Loucy (cell line): ENCODE results near the gene RORB.

Source experiments
- H2AFZ ChIP-seq: fragments of 200-600 bp; sonication (generic); 2 replicates; pipeline ENCODE4 v1.6.0; 2016; ENCODE audit warnings: antibody characterized with exemption, mild to moderate bottlenecking, low read length, moderate library complexity
- H3F3A ChIP-seq: fragments of 200-600 bp; 2 replicates; pipeline ENCODE4 v1.6.0; 2016; ENCODE audit warnings: antibody characterized with exemption, low read depth, mild to moderate bottlenecking
- H3K27me3 ChIP-seq: fragments of 200-600 bp; sonication (generic); 2 replicates; pipeline ENCODE4 v1.6.1; 2014; ENCODE audit warnings: low read length, mild to moderate bottlenecking; ENCODE audit not compliant: insufficient read depth, poor library complexity, severe bottlenecking
- H3K36me3 ChIP-seq: fragments of 200-600 bp; sonication (generic); 2 replicates; pipeline ENCODE4 v1.6.1; 2016; ENCODE audit warnings: low read length; ENCODE audit not compliant: insufficient read depth
- H3K4me1 ChIP-seq: fragments of 200-600 bp; sonication (generic); 2 replicates; pipeline ENCODE4 v1.5.1; 2014; ENCODE audit warnings: low read length, mild to moderate bottlenecking; ENCODE audit not compliant: insufficient read depth, poor library complexity, severe bottlenecking
- H3K4me2 ChIP-seq: fragments of 200-600 bp; sonication (generic); 2 replicates; pipeline ENCODE4 v1.6.0; 2014; ENCODE audit warnings: antibody characterized with exemption, low read length, low read depth, mild to moderate bottlenecking; ENCODE audit not compliant: poor library complexity, severe bottlenecking
- H3K4me3 ChIP-seq: fragments of 200-600 bp; sonication (generic); 2 replicates; pipeline ENCODE4 v1.5.1; 2014; ENCODE audit warnings: low read length, mild to moderate bottlenecking, mixed read lengths; ENCODE audit not compliant: poor library complexity, severe bottlenecking
- H3K79me2 ChIP-seq: fragments of 200-600 bp; sonication (generic); 2 replicates; pipeline ENCODE4 v1.6.1; 2014; ENCODE audit warnings: low read length; ENCODE audit not compliant: insufficient read depth
- H3K9ac ChIP-seq: fragments of 200-600 bp; sonication (generic); 2 replicates; pipeline ENCODE4 v1.6.0; 2014; ENCODE audit warnings: mild to moderate bottlenecking, low read depth, low read length, moderate library complexity; ENCODE audit not compliant: poor library complexity, severe bottlenecking
- H3K9me2 ChIP-seq: fragments of 200-600 bp; sonication (generic); replicated peaks from 2 replicates; pipeline ENCODE4 v1.6.1; 2016; ENCODE audit warnings: low read depth, low read length, mixed read lengths
- H3K9me3 ChIP-seq: fragments of 200-600 bp; sonication (generic); 2 replicates; pipeline ENCODE4 v1.6.1; 2014; ENCODE audit warnings: mild to moderate bottlenecking, antibody characterized with exemption, low read length, low read depth; ENCODE audit not compliant: insufficient read depth
- H4K20me1 ChIP-seq: fragments of 200-600 bp; sonication (generic); 2 replicates; pipeline ENCODE4 v1.6.0; 2014; ENCODE audit warnings: antibody characterized with exemption, low read length, mild to moderate bottlenecking; ENCODE audit not compliant: insufficient read depth, poor library complexity, severe bottlenecking
- CTCF ChIP-seq: fragments of 200-600 bp; sonication (generic); conservative IDR thresholded peaks from 2 replicates; pipeline ENCODE4 v1.5.1; 2014; ENCODE audit warnings: mild to moderate bottlenecking, antibody characterized with exemption, low read length
- EZH2phosphoT487 ChIP-seq: fragments of 200-600 bp; IDR thresholded peaks from 2 replicates; pipeline ENCODE4 v1.6.1; 2018; ENCODE audit warnings: antibody characterized with exemption, mild to moderate bottlenecking, moderate library complexity, borderline replicate concordance

Gene RORB

GRCh38 chr9:74521009-74521408 is 23.9 kb downstream of the RORB start:
- Histone ChIP-seq H3K4me3 (no peak overlapping the region), H3K9ac (no peak overlapping the region), H3K36me3 (no peaks in the 10 kb centered on the region), H3K27me3 (no peaks in the 10 kb centered on the region), H3K4me1 (no peaks in the 10 kb centered on the region), H2AFZ (no peak overlapping the region), H3K9me2 (no peaks in the 10 kb centered on the region), H3K79me2 (no peaks in the 10 kb centered on the region), H4K20me1 (no peaks in the 10 kb centered on the region), H3K9me3 (no peaks in the 10 kb centered on the region), H3F3A (no peaks in the 10 kb centered on the region), H3K4me2 (no peak overlapping the region)
- no peak for TF ChIP-seq EZH2phosphoT487
- TF ChIP-seq CTCF, result no peak

- Histone ChIP-seq H3K4me2 (no peak overlapping the region), H3F3A (no peaks in the 10 kb centered on the region), H3K79me2 (no peaks in the 10 kb centered on the region), H2AFZ (no peak overlapping the region), H3K27me3 (no peaks in the 10 kb centered on the region), H3K9me2 (no peaks in the 10 kb centered on the region), H3K4me1 (no peaks in the 10 kb centered on the region), H3K4me3 (no peak overlapping the region), H4K20me1 (no peaks in the 10 kb centered on the region), H3K36me3 (no peaks in the 10 kb centered on the region), H3K9ac (no peak overlapping the region), H3K9me3 (no peaks in the 10 kb centered on the region)
- TF ChIP-seq CTCF, result no peak
- no peak for TF ChIP-seq EZH2phosphoT487
These were observed 27.2 kb downstream of the RORB start for GRCh38 chr9:74524289-74524688.

- H3K9ac ChIP-seq, result no peak overlapping the region
- 0 out of 2 replicates have a peak overlapping the region, but pooled peaks have one; percentile 38 for H2AFZ ChIP-seq
- H3F3A ChIP-seq, result no peaks in the 10 kb centered on the region
- no peaks in the 10 kb centered on the region for H3K27me3 ChIP-seq
- no peak for TF ChIP-seq CTCF
- TF ChIP-seq EZH2phosphoT487, result no peak
- no peaks in the 10 kb centered on the region for H3K79me2 ChIP-seq
- no peaks in the 10 kb centered on the region for H3K9me3 ChIP-seq
- H4K20me1 ChIP-seq, result no peaks in the 10 kb centered on the region
- H3K4me2 ChIP-seq, result no peak overlapping the region
- H3K4me3 ChIP-seq, result no peak overlapping the region
- H3K9me2 ChIP-seq, result no peaks in the 10 kb centered on the region
- no peaks in the 10 kb centered on the region for H3K4me1 ChIP-seq
- no peaks in the 10 kb centered on the region for H3K36me3 ChIP-seq
These were observed 29.1 kb downstream of the RORB start for GRCh38 chr9:74526215-74526614.
